ENCODE measurements around the gene PRRG4.

PRRG4 gene

DNA sequence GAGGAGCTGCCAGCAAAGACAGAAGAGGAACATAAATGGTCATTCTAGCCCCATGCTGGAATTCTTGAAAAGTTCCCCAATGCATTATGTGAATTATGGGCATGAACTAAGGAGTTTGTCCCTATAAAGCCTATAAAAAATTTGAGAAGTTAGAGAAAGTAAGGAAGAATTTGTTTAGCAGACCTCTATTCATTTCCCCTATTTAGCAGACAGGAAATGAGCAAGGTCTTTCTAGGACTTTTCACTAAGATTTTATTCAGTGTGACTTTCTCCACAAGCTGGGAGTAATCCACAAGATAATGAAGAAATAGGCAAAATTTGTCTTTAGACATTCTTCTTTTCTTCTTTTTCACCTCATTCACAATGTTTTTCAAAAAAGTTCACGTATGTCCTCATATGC is 20.0 kb downstream of the PRRG4 start:
- TF ChIP-seq EZH2phosphoT487 (IDR thresholded peaks at IDR 0.05; ENCODE audit: borderline replicate concordance), result no peak
- TF ChIP-seq, protein P1, sequence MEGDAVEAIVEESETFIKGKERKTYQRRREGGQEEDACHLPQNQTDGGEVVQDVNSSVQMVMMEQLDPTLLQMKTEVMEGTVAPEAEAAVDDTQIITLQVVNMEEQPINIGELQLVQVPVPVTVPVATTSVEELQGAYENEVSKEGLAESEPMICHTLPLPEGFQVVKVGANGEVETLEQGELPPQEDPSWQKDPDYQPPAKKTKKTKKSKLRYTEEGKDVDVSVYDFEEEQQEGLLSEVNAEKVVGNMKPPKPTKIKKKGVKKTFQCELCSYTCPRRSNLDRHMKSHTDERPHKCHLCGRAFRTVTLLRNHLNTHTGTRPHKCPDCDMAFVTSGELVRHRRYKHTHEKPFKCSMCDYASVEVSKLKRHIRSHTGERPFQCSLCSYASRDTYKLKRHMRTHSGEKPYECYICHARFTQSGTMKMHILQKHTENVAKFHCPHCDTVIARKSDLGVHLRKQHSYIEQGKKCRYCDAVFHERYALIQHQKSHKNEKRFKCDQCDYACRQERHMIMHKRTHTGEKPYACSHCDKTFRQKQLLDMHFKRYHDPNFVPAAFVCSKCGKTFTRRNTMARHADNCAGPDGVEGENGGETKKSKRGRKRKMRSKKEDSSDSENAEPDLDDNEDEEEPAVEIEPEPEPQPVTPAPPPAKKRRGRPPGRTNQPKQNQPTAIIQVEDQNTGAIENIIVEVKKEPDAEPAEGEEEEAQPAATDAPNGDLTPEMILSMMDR (conservative IDR thresholded peaks at IDR 0.05; ENCODE audit: low read length), result no peak
- no peak overlapping the region for H3K4me3 ChIP-seq (ENCODE audit: low read length, poor library complexity, severe bottlenecking)
- no peaks in the 10 kb centered on the region for H3K79me2 ChIP-seq (ENCODE audit: insufficient read depth, low read length)
- no peaks in the 10 kb centered on the region for H3K9me2 ChIP-seq (replicated peaks; ENCODE audit: low read depth, low read length)
- H3F3A ChIP-seq (ENCODE audit: low read depth), result no peaks in the 10 kb centered on the region
- no peaks in the 10 kb centered on the region for H3K9me3 ChIP-seq (ENCODE audit: insufficient read depth, low read depth, low read length)
- no peaks in the 10 kb centered on the region for H3K27me3 ChIP-seq (ENCODE audit: insufficient read depth, low read length, poor library complexity, severe bottlenecking)
- no peak overlapping the region for H2AFZ ChIP-seq (ENCODE audit: low read length)
- H3K4me1 ChIP-seq (ENCODE audit: insufficient read depth, low read length, poor library complexity, severe bottlenecking), result no peaks in the 10 kb centered on the region
- no peak overlapping the region for H3K4me2 ChIP-seq (ENCODE audit: low read depth, low read length, poor library complexity, severe bottlenecking)
- no peak overlapping the region for H3K9ac ChIP-seq (ENCODE audit: low read depth, low read length, poor library complexity, severe bottlenecking)
- H3K36me3 ChIP-seq (ENCODE audit: insufficient read depth, low read length), result no peaks in the 10 kb centered on the region
- no peaks in the 10 kb centered on the region for H4K20me1 ChIP-seq (ENCODE audit: insufficient read depth, low read length, poor library complexity, severe bottlenecking)

DNA sequence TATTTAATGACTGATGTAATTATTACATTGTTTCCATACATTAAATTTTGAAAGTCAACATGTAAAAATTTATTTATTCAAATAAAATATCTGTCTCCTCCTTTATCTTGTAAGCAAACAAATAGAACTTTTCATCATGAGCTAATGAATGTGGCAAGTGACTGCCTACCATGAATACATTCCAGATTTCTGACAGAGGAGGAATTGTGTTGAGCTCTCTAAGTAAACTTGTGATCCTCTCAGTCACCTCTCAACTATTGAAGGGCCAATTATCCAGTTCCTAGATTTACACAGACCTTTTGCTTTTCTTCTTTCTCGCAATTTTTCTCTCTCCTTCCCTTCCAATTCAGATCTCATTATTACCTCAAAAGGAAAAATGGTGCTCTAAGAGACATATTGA is 21.5 kb downstream of the PRRG4 start:
- Histone ChIP-seq H3K27me3 (ENCODE audit: insufficient read depth, low read length, poor library complexity, severe bottlenecking) (no peaks in the 10 kb centered on the region), H3K9me2 (replicated peaks; ENCODE audit: low read depth, low read length) (no peaks in the 10 kb centered on the region), H3K79me2 (ENCODE audit: insufficient read depth, low read length) (no peaks in the 10 kb centered on the region), H3F3A (ENCODE audit: low read depth) (no peaks in the 10 kb centered on the region), H3K4me3 (ENCODE audit: low read length, poor library complexity, severe bottlenecking) (no peak overlapping the region), H3K36me3 (ENCODE audit: insufficient read depth, low read length) (no peaks in the 10 kb centered on the region), H3K9me3 (ENCODE audit: insufficient read depth, low read depth, low read length) (no peaks in the 10 kb centered on the region), H3K4me1 (ENCODE audit: insufficient read depth, low read length, poor library complexity, severe bottlenecking) (no peaks in the 10 kb centered on the region), H4K20me1 (ENCODE audit: insufficient read depth, low read length, poor library complexity, severe bottlenecking) (no peaks in the 10 kb centered on the region), H3K9ac (ENCODE audit: low read depth, low read length, poor library complexity, severe bottlenecking) (no peak overlapping the region), H3K4me2 (ENCODE audit: low read depth, low read length, poor library complexity, severe bottlenecking) (no peak overlapping the region), H2AFZ (ENCODE audit: low read length) (no peak overlapping the region)
- TF ChIP-seq, protein P1 (conservative IDR thresholded peaks at IDR 0.05; ENCODE audit: low read length), result no peak
- TF ChIP-seq EZH2phosphoT487 (IDR thresholded peaks at IDR 0.05; ENCODE audit: borderline replicate concordance), result no peak

DNA sequence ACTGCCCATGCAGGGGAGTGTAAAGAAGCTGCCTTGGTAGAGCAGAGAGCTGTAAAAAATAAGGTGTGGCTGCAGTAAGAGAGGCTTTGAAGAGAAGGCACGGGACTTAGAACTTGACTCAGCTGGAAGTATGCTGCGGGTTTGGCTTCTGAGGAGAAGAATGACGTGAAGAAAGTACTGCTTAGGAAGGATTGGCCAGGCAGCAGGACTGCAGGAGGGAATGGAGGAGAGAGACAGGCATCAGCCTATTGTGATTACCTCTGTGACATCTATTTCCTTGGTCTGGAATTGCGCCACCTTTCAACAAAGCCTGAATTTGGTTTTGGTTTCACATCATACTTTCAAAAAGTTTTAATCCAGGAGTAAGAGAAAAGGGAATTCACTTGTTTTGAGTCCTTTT is 22.5 kb downstream of the PRRG4 start:
- no peaks in the 10 kb centered on the region for H3K27me3 ChIP-seq (ENCODE audit: insufficient read depth, low read length, poor library complexity, severe bottlenecking)
- H2AFZ ChIP-seq (ENCODE audit: low read length), result 0 out of 2 replicates have a peak overlapping the region, but pooled peaks have one; percentile 65
- no peak overlapping the region for H3K4me2 ChIP-seq (ENCODE audit: low read depth, low read length, poor library complexity, severe bottlenecking)
- no peaks in the 10 kb centered on the region for H3K36me3 ChIP-seq (ENCODE audit: insufficient read depth, low read length)
- H3F3A ChIP-seq (ENCODE audit: low read depth), result no peaks in the 10 kb centered on the region
- no peak overlapping the region for H3K4me3 ChIP-seq (ENCODE audit: low read length, poor library complexity, severe bottlenecking)
- TF ChIP-seq EZH2phosphoT487 (IDR thresholded peaks at IDR 0.05; ENCODE audit: borderline replicate concordance), result no peak
- TF ChIP-seq, protein P1 (conservative IDR thresholded peaks at IDR 0.05; ENCODE audit: low read length), result no peak
- no peaks in the 10 kb centered on the region for H3K79me2 ChIP-seq (ENCODE audit: insufficient read depth, low read length)
- no peaks in the 10 kb centered on the region for H4K20me1 ChIP-seq (ENCODE audit: insufficient read depth, low read length, poor library complexity, severe bottlenecking)
- no peak overlapping the region for H3K9ac ChIP-seq (ENCODE audit: low read depth, low read length, poor library complexity, severe bottlenecking)
- no peaks in the 10 kb centered on the region for H3K9me2 ChIP-seq (replicated peaks; ENCODE audit: low read depth, low read length)
- H3K9me3 ChIP-seq (ENCODE audit: insufficient read depth, low read depth, low read length), result no peaks in the 10 kb centered on the region
- no peaks in the 10 kb centered on the region for H3K4me1 ChIP-seq (ENCODE audit: insufficient read depth, low read length, poor library complexity, severe bottlenecking)
